Naive thymus-derived CD4-positive, alpha-beta T cell (primary cell): Measurements from ENCODE around the gene CACNB1. TPM values are rescaled to one million over a fixed set of nuclear protein-coding genes. Genes with fewer than 3 reads are reported as not detected.

Source experiments
- ATAC-seq: fragments of 150-1000 bp; cut with Tn5 transposase; 2 replicates; pipeline ENCODE4 v1.10.0; 2021; ENCODE audit warnings: mild to moderate bottlenecking, moderate library complexity
- CTCF ChIA-PET: fragments of 350-600 bp; sonication (Branson Sonifier 250); formaldehyde crosslinking; loops from one replicate; lab custom pipeline; 2021; ENCODE audit warnings: antibody characterized with exemption; lab: Charles Lee
- POLR2A ChIA-PET: fragments of 350-600 bp; sonication (Branson Sonifier 250); formaldehyde crosslinking; loops from one replicate; lab custom pipeline; 2021; ENCODE audit warnings: antibody characterized with exemption, inconsistent platforms; lab: Charles Lee
- DNase-seq, 9 donors: peaks; one replicate each; pipeline versions ENCODE4 v3.0.0 to v3.0.0-alpha.2; 2020 to 2022; ENCODE audit warnings: mixed read lengths in 1 of 9
- H3K27ac ChIP-seq: one replicate; pipeline ENCODE4 v1.7.0; 2013; ENCODE audit warnings: mild to moderate bottlenecking, low read depth, low read length, moderate library complexity
- H3K27me3 ChIP-seq, 2 donors: one replicate each; pipeline ENCODE4 v1.7.0; 2013; ENCODE audit warnings: low read length in 2 of 2, mild to moderate bottlenecking in 2 of 2, moderate library complexity in 2 of 2; ENCODE audit not compliant: control insufficient read depth in 2 of 2, insufficient read depth in 2 of 2
- H3K36me3 ChIP-seq, 3 experiments: 1 replicate in 2 of 3; 2 replicates in 1 of 3; pipeline ENCODE4 v1.7.0; 2013; ENCODE audit warnings: low read length in 3 of 3, mild to moderate bottlenecking in 3 of 3, moderate library complexity in 1 of 3; ENCODE audit not compliant: insufficient read depth in 3 of 3, control insufficient read depth in 2 of 3
- H3K4me1 ChIP-seq, 2 donors: one replicate each; pipeline ENCODE4 v1.7.0; 2013; ENCODE audit warnings: low read length in 2 of 2, mild to moderate bottlenecking in 2 of 2, moderate library complexity in 1 of 2; ENCODE audit not compliant: control insufficient read depth in 2 of 2, insufficient read depth in 2 of 2
- H3K4me3 ChIP-seq: 2 replicates; pipeline ENCODE4 v1.7.0; 2013; ENCODE audit warnings: mild to moderate bottlenecking, low read length
- H3K9me3 ChIP-seq, 3 experiments: 1 replicate in 2 of 3; 2 replicates in 1 of 3; pipeline ENCODE4 v1.7.0; 2013; ENCODE audit warnings: low read length in 3 of 3; ENCODE audit not compliant: control insufficient read depth in 2 of 3
- H3K27ac Mint-ChIP-seq, 9 donors: one replicate each; pipeline ENCODE4 v1.8.0; 2020 to 2022; ENCODE audit warnings: mixed read lengths in 9 of 9, mild to moderate bottlenecking in 8 of 9, moderate library complexity in 5 of 9, inconsistent platforms in 2 of 9
- H3K27me3 Mint-ChIP-seq, 5 donors: one replicate each; pipeline ENCODE4 v1.8.0; 2021 to 2022; ENCODE audit warnings: mixed read lengths in 5 of 5, mild to moderate bottlenecking in 1 of 5
- H3K36me3 Mint-ChIP-seq, 5 donors: one replicate each; pipeline ENCODE4 v1.8.0; 2020 to 2022; ENCODE audit warnings: mixed read lengths in 5 of 5, mild to moderate bottlenecking in 3 of 5, inconsistent platforms in 1 of 5
- H3K4me1 Mint-ChIP-seq, 7 donors: one replicate each; pipeline ENCODE4 v1.8.0; 2020 to 2022; ENCODE audit warnings: mixed read lengths in 7 of 7, mild to moderate bottlenecking in 3 of 7, inconsistent platforms in 1 of 7
- H3K4me3 Mint-ChIP-seq, 10 donors: one replicate each; pipeline ENCODE4 v1.8.0; 2020 to 2022; ENCODE audit warnings: mild to moderate bottlenecking in 10 of 10, mixed read lengths in 10 of 10, moderate library complexity in 6 of 10, inconsistent platforms in 2 of 10
- H3K9me3 Mint-ChIP-seq, 11 donors: one replicate each; pipeline ENCODE4 v1.8.0; 2020 to 2022; ENCODE audit warnings: mixed read lengths in 11 of 11, mild to moderate bottlenecking in 4 of 11, inconsistent platforms in 1 of 11, moderate library complexity in 1 of 11
- intact Hi-C, 2 donors: fragments of 100-400 bp; cut with micrococcal nuclease; formaldehyde crosslinking; loops; one replicate each; pipeline ENCODE4 v1.15.1; 2023
- polyA plus RNA-seq, 2 donors: library from polyadenylated mRNA; unstranded; fragments of 300-500 nt; fragmentation: Illumina TruSeq; gene quantifications; one replicate each; pipeline ENCODE4 v1.2.3, GENCODE V29; 2021
- total RNA-seq, 6 experiments: library from RNA in 5 of 6; stranded (reverse) in 5 of 6; gene quantifications; 1 replicate in 5 of 6; 2 replicates in 1 of 6; pipeline ENCODE4 v1.2.3 and lab custom pipeline; 2021 to 2026

The CACNB1 gene
- total and polyA plus RNA-seq, 7 experiments from 2014 or later, result 0.39 to 22.0 (median 11.9) TPM

DNA sequence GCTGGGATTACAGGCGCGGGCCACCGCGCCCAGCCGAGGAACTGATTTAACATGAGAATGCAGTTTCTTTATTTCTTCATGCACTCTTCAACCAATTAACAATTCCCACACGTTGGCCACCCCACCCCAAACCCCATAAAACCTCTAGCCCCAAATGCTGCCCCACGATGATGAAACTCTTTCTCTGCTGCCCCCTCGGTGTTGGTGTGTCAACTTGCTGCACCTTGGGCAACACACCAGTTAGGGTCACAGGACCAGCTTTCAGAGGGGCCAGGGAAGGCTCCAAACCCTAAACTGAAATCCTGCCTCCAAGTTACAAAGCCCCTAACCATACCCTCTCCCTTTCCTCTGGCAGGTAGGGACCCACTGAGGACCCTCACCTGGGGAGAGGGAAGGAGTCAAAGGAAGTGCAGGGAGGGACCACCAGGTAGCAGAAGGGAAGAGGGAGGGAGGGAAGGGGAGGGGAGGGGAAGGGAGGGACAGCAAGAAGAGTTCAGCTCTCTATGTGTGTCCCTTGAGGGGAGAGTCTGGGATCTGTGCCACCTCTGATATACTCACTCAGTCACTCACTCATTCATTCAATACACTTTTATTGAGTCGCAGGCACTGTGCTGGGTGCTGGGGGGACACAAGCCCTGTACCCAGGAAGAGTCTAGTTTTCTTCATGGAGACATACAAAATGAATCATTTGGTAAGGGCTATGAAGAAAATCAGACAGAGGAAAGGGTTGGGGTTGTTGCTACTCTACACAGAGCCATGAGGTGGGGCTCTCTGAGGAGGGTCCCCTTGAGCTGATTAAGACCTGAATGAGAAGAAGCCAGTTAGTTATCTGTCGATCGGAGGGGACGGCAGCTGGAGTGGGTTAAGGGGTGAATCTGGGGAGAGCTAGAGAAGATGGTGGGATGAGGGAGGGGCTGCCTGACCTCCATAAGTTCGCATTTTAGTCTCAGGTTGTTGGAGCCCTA lies 50.0 kb downstream of the CACNB1 start:
- peaks cover 7 to 26% of the 10 kb centered on the region in 2 donors for H3K4me1 ChIP-seq
- H3K4me1 Mint-ChIP-seq, result peaks cover 8 to 61% (median 46%) of the 10 kb centered on the region in 7 donors
- H3K27me3 Mint-ChIP-seq, result peaks cover 0 to 38% (median 0%) of the 10 kb centered on the region in 5 donors
- H3K9me3 ChIP-seq, result no peaks in the 10 kb centered on the region
- H3K36me3 ChIP-seq, result peaks cover 0 to 3% (median 0%) of the 10 kb centered on the region in 3 experiments
- intact Hi-C loops, result no loop called here
- ChIA-PET CTCF (interaction anchor here (0.7 to 1.7 kb wide), 5 partner anchors 52 to 164 kb away, joined by 3 to 6 read pairs (median 3); partner anchors contain the start of gene RPL19), POLR2A (interaction anchor here (0.5 to 0.6 kb wide), 3 partner anchors 50 to 1927 kb away, joined by 3 to 4 read pairs (median 3); no protein-coding TSS in a partner anchor)
- H3K27ac Mint-ChIP-seq, result peak overlapping the region in 7 of 9 donors; percentile 14 to 72 (median 40)
- peaks cover 0 to 4% (median 0%) of the 10 kb centered on the region in 5 donors for H3K36me3 Mint-ChIP-seq
- peaks cover 0 to 3% (median 0%) of the 10 kb centered on the region in 11 donors for H3K9me3 Mint-ChIP-seq
- H3K4me3 ChIP-seq, result no peak overlapping the region
- H3K27ac ChIP-seq, result no peak overlapping the region
- no peak for ATAC-seq
- H3K27me3 ChIP-seq, result no peaks in the 10 kb centered on the region
- H3K4me3 Mint-ChIP-seq, result peak overlapping the region in 2 of 10 donors; percentile 20 to 29
- DNase-seq, result no peak

GRCh38 chr17:39146273-39146672 lies 51.2 kb downstream of the CACNB1 start:
- H3K4me3 ChIP-seq, result no peak overlapping the region
- ATAC-seq, result no peak
- H3K4me1 Mint-ChIP-seq, result peaks cover 0 to 56% (median 42%) of the 10 kb centered on the region in 7 donors
- CTCF ChIA-PET, result interaction anchor here (0.6 to 3.2 kb wide), 6 partner anchors 28 to 172 kb away, joined by 3 to 12 read pairs (median 4); no protein-coding TSS in a partner anchor
- peaks cover 0 to 29% (median 0%) of the 10 kb centered on the region in 5 donors for H3K27me3 Mint-ChIP-seq
- no peaks in the 10 kb centered on the region for H3K27me3 ChIP-seq
- H3K27ac ChIP-seq, result no peak overlapping the region
- H3K36me3 Mint-ChIP-seq, result peaks cover 0 to 6% (median 4%) of the 10 kb centered on the region in 5 donors
- DNase-seq, result no peak
- intact Hi-C loops, result no loop called here
- POLR2A ChIA-PET, result interaction anchor here (1.3 kb wide), 1 partner anchor 44 kb away, joined by 3 read pairs; no protein-coding TSS in a partner anchor
- H3K27ac Mint-ChIP-seq, result no peak overlapping the region
- H3K4me1 ChIP-seq, result peaks cover 0 to 20% of the 10 kb centered on the region in 2 donors
- H3K36me3 ChIP-seq, result no peaks in the 10 kb centered on the region
- no peaks in the 10 kb centered on the region for H3K9me3 ChIP-seq
- H3K4me3 Mint-ChIP-seq, result no peak overlapping the region
- peaks cover 0 to 5% (median 0%) of the 10 kb centered on the region in 11 donors for H3K9me3 Mint-ChIP-seq

GRCh38 chr17:39145143-39145542 lies 52.3 kb downstream of the CACNB1 start:
- Histone ChIP-seq H3K27ac (no peak overlapping the region), H3K9me3 (no peaks in the 10 kb centered on the region), H3K36me3 (no peaks in the 10 kb centered on the region), H3K4me1 (peaks cover 0 to 10% of the 10 kb centered on the region in 2 donors), H3K4me3 (no peak overlapping the region), H3K27me3 (no peaks in the 10 kb centered on the region)
- peaks cover 0 to 47% (median 33%) of the 10 kb centered on the region in 7 donors for H3K4me1 Mint-ChIP-seq
- DNase-seq (no peak), ATAC-seq (no peak)
- CTCF ChIA-PET, result interaction anchor here (1.0 to 3.2 kb wide), 6 partner anchors 8 to 171 kb away, joined by 3 to 12 read pairs (median 4); no protein-coding TSS in a partner anchor
- POLR2A ChIA-PET, result no interaction called here
- peaks cover 0 to 5% (median 0%) of the 10 kb centered on the region in 11 donors for H3K9me3 Mint-ChIP-seq
- peaks cover 0 to 19% (median 0%) of the 10 kb centered on the region in 5 donors for H3K27me3 Mint-ChIP-seq
- peaks cover 0 to 6% (median 4%) of the 10 kb centered on the region in 5 donors for H3K36me3 Mint-ChIP-seq
- intact Hi-C loops, result no loop called here
- H3K27ac Mint-ChIP-seq, result peak overlapping the region in 2 of 9 donors; percentile 11 to 39
- no peak overlapping the region for H3K4me3 Mint-ChIP-seq

DNA sequence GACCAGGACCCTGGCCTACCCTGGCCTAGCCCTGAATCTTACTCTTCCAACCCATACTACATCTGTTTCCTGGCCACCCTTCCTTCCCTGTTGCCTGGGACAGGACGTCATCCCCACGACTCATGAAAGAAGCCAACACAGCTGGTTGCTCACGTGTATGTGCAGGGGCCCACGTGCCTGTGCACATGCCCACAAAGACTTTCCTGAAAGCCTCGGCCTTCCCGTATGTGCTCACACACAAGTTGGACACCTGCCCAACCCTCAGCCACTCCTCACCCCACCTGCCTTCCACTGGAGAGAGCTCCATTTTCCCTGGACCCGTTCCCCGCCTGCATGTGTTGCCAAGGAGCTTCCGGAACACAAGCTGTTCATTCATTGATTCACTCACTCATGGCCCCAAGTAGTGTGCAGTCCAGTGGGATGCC lies 53.0 kb downstream of the CACNB1 start:
- Mint-ChIP-seq H3K9me3 (peaks cover 0 to 5% (median 0%) of the 10 kb centered on the region in 11 donors), H3K27ac (peak overlapping the region in 7 of 9 donors; percentile 0 to 70 (median 43)), H3K4me3 (no peak overlapping the region), H3K36me3 (peaks cover 0 to 6% (median 4%) of the 10 kb centered on the region in 5 donors), H3K27me3 (peaks cover 0 to 12% (median 0%) of the 10 kb centered on the region in 5 donors), H3K4me1 (peaks cover 0 to 40% (median 26%) of the 10 kb centered on the region in 7 donors)
- ATAC-seq, result no peak
- H3K4me3 ChIP-seq, result no peak overlapping the region
- peaks cover 0 to 5% of the 10 kb centered on the region in 2 donors for H3K4me1 ChIP-seq
- no peaks in the 10 kb centered on the region for H3K9me3 ChIP-seq
- POLR2A ChIA-PET, result interaction anchor here (0.6 to 0.9 kb wide), 2 partner anchors 9 to 10 kb away, joined by 3 read pairs; no protein-coding TSS in a partner anchor
- H3K27me3 ChIP-seq, result no peaks in the 10 kb centered on the region
- H3K27ac ChIP-seq, result no peak overlapping the region
- intact Hi-C loops, result no loop called here
- no peak for DNase-seq
- CTCF ChIA-PET, result interaction anchor here (1.2 to 3.2 kb wide), 2 partner anchors 9 to 162 kb away, joined by 5 to 12 read pairs; no protein-coding TSS in a partner anchor
- no peaks in the 10 kb centered on the region for H3K36me3 ChIP-seq

GRCh38 chr17:39143552-39144093 lies 53.8 kb downstream of the CACNB1 start:
- intact Hi-C loops, result no loop called here

More at GRCh38 chr17:39143552-39144093, 53.8 kb downstream of the CACNB1 start:
- ChIA-PET CTCF (interaction anchor here (1.2 to 3.2 kb wide), 2 partner anchors 9 to 161 kb away, joined by 5 to 12 read pairs; no protein-coding TSS in a partner anchor), POLR2A (interaction anchor here (0.9 kb wide), 1 partner anchor 9 kb away, joined by 3 read pairs; no protein-coding TSS in a partner anchor)
- Mint-ChIP-seq H3K36me3 (peaks cover 0 to 12% (median 4%) of the 10 kb centered on the region in 5 donors), H3K27me3 (peaks cover 0 to 5% (median 0%) of the 10 kb centered on the region in 5 donors), H3K4me1 (peaks cover 0 to 32% (median 23%) of the 10 kb centered on the region in 7 donors), H3K9me3 (peaks cover 0 to 5% (median 0%) of the 10 kb centered on the region in 11 donors), H3K4me3 (no peak overlapping the region), H3K27ac (peak overlapping the region in 1 of 9 donors; percentile 77)
- H3K4me3 ChIP-seq, result no peak overlapping the region
- DNase-seq (no peak), ATAC-seq (no peak)
- H3K36me3 ChIP-seq, result peaks cover 0 to 6% (median 0%) of the 10 kb centered on the region in 3 experiments
- H3K27ac ChIP-seq, result no peak overlapping the region
- H3K4me1 ChIP-seq, result no peaks in the 10 kb centered on the region
- no peaks in the 10 kb centered on the region for H3K9me3 ChIP-seq
- H3K27me3 ChIP-seq, result no peaks in the 10 kb centered on the region
